ENCODE results near the gene CLEC2D. TPM values are rescaled to one million over a fixed set of nuclear protein-coding genes. Genes with fewer than 3 reads are reported as not detected.
"Not testable (repeated sequence)": the region's sequence is repeated elsewhere in the genome, so short reads cannot be mapped to it uniquely, and the experiment has no call there.

The CLEC2D gene
- total RNA-seq, 1 donor from 2014 or later = 18.7 TPM

- H3K27ac ChIP-seq = no peak overlapping the region
- Mint-ChIP-seq H3K27ac (no peak overlapping the region), H3K9me3 (peaks cover 5% of the 10 kb centered on the region), H3K27me3 (ENCODE audit: insufficient read depth, low read depth) (peaks cover 2% of the 10 kb centered on the region), H3K36me3 (no peaks in the 10 kb centered on the region), H3K4me1 (no peaks in the 10 kb centered on the region), H3K4me3 (no peak overlapping the region)
- no peak overlapping the region for H3K9ac ChIP-seq
- no peak overlapping the region for H3K4me2 ChIP-seq
- H3K4me3 ChIP-seq = no peak overlapping the region
- H2AFZ ChIP-seq (replicated peaks) = no peak overlapping the region
- no peaks in the 10 kb centered on the region for H3K4me1 ChIP-seq
- H3K36me3 ChIP-seq = no peaks in the 10 kb centered on the region
- H4K20me1 ChIP-seq (ENCODE audit: low read depth) = no peaks in the 10 kb centered on the region
- no peaks in the 10 kb centered on the region for H3K79me2 ChIP-seq (ENCODE audit: low read depth)
- no peaks in the 10 kb centered on the region for H3K27me3 ChIP-seq
- no peaks in the 10 kb centered on the region for H3K9me3 ChIP-seq (ENCODE audit: low read depth)
- DNase-seq (ENCODE audit: low spot score) = no peak
- no peaks in the 10 kb centered on the region for H3F3A ChIP-seq (ENCODE audit: low read depth)
- TF ChIP-seq EZH2 (IDR thresholded peaks at IDR 0.05) (no peak), CTCF (IDR thresholded peaks at IDR 0.05) (no peak), EZH2phosphoT487 (IDR thresholded peaks at IDR 0.05) (no peak)
These were observed 39.3 kb downstream of the CLEC2D start for GRCh38 chr12:9708853-9709252.

GRCh38 chr12:9710584-9711375 is 41.3 kb downstream of the CLEC2D start:
- Histone ChIP-seq H2AFZ (replicated peaks) (peak overlapping the region; percentile 10), H3F3A (ENCODE audit: low read depth) (no peaks in the 10 kb centered on the region), H3K27ac (no peak overlapping the region), H3K9ac (no peak overlapping the region), H3K27me3 (no peaks in the 10 kb centered on the region), H3K4me1 (no peaks in the 10 kb centered on the region), H3K79me2 (ENCODE audit: low read depth) (no peaks in the 10 kb centered on the region), H3K36me3 (no peaks in the 10 kb centered on the region), H3K4me3 (no peak overlapping the region), H4K20me1 (ENCODE audit: low read depth) (no peaks in the 10 kb centered on the region), H3K4me2 (no peak overlapping the region), H3K9me3 (ENCODE audit: low read depth) (no peaks in the 10 kb centered on the region)
- Mint-ChIP-seq H3K9me3 (no peaks in the 10 kb centered on the region), H3K4me3 (no peak overlapping the region), H3K4me1 (no peaks in the 10 kb centered on the region), H3K27me3 (ENCODE audit: insufficient read depth, low read depth) (peaks cover 2% of the 10 kb centered on the region), H3K27ac (no peak overlapping the region), H3K36me3 (no peaks in the 10 kb centered on the region)
- no peak for TF ChIP-seq CTCF (IDR thresholded peaks at IDR 0.05)
- TF ChIP-seq EZH2phosphoT487 (IDR thresholded peaks at IDR 0.05) = no peak
- no peak for TF ChIP-seq EZH2 (IDR thresholded peaks at IDR 0.05)
- no peak for DNase-seq (ENCODE audit: low spot score)

GRCh38 chr12:9711664-9712063 is 42.2 kb downstream of the CLEC2D start:
- Histone ChIP-seq H3K9me3 (ENCODE audit: low read depth) (no peaks in the 10 kb centered on the region), H3K79me2 (ENCODE audit: low read depth) (no peaks in the 10 kb centered on the region), H3K27ac (no peak overlapping the region), H3F3A (ENCODE audit: low read depth) (no peaks in the 10 kb centered on the region), H3K4me2 (no peak overlapping the region), H3K4me1 (no peaks in the 10 kb centered on the region), H3K27me3 (no peaks in the 10 kb centered on the region), H3K9ac (no peak overlapping the region), H3K4me3 (no peak overlapping the region), H4K20me1 (ENCODE audit: low read depth) (no peaks in the 10 kb centered on the region), H3K36me3 (no peaks in the 10 kb centered on the region), H2AFZ (replicated peaks) (no peak overlapping the region)
- no peaks in the 10 kb centered on the region for H3K36me3 Mint-ChIP-seq
- H3K4me3 Mint-ChIP-seq = no peak overlapping the region
- H3K27me3 Mint-ChIP-seq (ENCODE audit: insufficient read depth, low read depth) = peaks cover 2% of the 10 kb centered on the region
- DNase-seq (ENCODE audit: low spot score) = no peak
- no peak overlapping the region for H3K27ac Mint-ChIP-seq
- H3K4me1 Mint-ChIP-seq = no peaks in the 10 kb centered on the region
- no peak for TF ChIP-seq EZH2 (IDR thresholded peaks at IDR 0.05)
- TF ChIP-seq EZH2phosphoT487 (IDR thresholded peaks at IDR 0.05) = no peak
- no peak for TF ChIP-seq CTCF (IDR thresholded peaks at IDR 0.05)
- no peaks in the 10 kb centered on the region for H3K9me3 Mint-ChIP-seq

GRCh38 chr12:9713032-9713558 is 43.6 kb downstream of the CLEC2D start:
- not testable (repeated sequence) for H3F3A ChIP-seq (ENCODE audit: low read depth); H3K27ac Mint-ChIP-seq; H4K20me1 ChIP-seq (ENCODE audit: low read depth); H3K27me3 Mint-ChIP-seq (ENCODE audit: insufficient read depth, low read depth); H3K79me2 ChIP-seq (ENCODE audit: low read depth); H3K4me1 ChIP-seq; H3K27ac ChIP-seq; H3K9me3 ChIP-seq (ENCODE audit: low read depth); H2AFZ ChIP-seq (replicated peaks); H3K27me3 ChIP-seq; H3K4me3 ChIP-seq; H3K4me1 Mint-ChIP-seq; H3K4me2 ChIP-seq; H3K9ac ChIP-seq; H3K9me3 Mint-ChIP-seq; H3K36me3 ChIP-seq; H3K36me3 Mint-ChIP-seq; DNase-seq (ENCODE audit: low spot score); H3K4me3 Mint-ChIP-seq

Data from neural progenitor cell (in vitro differentiated cells).